ENCODE measurements around the gene KIZ.

Gene KIZ

DNA sequence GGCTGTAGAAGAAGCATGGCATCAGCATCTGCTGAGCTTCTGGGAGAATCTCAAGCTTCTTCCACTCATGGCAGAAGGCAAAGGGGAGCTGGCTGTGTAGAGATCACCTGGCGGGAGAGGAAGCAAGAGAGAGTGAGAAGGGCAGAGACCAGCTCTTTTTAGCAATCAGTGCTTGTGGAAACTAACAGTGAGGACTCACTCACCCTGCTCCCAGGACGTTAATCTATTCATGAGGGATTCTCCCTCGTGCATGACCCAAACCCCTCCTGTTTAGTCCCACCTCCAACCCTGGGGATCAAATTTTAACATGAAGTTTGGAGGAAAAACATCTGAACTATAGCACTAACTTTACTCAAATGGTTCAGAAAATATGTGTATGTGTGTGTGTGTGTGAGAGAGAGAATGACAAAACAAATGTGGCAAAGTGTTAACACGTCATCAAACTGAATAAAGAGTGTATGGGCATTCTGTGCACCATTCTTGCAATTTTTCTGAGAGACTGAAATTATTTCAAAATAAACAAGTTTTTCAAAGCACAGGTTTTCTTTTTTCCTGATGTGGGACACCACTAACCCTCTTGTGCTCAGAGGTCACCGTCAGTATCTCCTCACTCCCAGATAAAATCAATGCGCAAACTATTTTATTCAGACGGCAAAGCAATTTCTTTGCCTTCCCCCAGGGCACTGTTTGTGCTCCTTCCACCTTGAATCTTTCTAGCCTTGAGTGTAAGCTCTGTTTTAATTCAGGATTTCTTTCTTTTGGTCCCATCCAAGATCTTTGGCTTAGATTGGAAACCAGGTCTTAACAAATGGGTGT lies 154.0 kb downstream of the KIZ start:
- no peak for DNase-seq (ENCODE audit: low read depth)
- no peak overlapping the region for H3K4me3 ChIP-seq (ENCODE audit: low read depth, low read length)
- TF ChIP-seq, protein P1, sequence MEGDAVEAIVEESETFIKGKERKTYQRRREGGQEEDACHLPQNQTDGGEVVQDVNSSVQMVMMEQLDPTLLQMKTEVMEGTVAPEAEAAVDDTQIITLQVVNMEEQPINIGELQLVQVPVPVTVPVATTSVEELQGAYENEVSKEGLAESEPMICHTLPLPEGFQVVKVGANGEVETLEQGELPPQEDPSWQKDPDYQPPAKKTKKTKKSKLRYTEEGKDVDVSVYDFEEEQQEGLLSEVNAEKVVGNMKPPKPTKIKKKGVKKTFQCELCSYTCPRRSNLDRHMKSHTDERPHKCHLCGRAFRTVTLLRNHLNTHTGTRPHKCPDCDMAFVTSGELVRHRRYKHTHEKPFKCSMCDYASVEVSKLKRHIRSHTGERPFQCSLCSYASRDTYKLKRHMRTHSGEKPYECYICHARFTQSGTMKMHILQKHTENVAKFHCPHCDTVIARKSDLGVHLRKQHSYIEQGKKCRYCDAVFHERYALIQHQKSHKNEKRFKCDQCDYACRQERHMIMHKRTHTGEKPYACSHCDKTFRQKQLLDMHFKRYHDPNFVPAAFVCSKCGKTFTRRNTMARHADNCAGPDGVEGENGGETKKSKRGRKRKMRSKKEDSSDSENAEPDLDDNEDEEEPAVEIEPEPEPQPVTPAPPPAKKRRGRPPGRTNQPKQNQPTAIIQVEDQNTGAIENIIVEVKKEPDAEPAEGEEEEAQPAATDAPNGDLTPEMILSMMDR (conservative IDR thresholded peaks at IDR 0.05; ENCODE audit: low read depth, low read length), result no peak

DNA sequence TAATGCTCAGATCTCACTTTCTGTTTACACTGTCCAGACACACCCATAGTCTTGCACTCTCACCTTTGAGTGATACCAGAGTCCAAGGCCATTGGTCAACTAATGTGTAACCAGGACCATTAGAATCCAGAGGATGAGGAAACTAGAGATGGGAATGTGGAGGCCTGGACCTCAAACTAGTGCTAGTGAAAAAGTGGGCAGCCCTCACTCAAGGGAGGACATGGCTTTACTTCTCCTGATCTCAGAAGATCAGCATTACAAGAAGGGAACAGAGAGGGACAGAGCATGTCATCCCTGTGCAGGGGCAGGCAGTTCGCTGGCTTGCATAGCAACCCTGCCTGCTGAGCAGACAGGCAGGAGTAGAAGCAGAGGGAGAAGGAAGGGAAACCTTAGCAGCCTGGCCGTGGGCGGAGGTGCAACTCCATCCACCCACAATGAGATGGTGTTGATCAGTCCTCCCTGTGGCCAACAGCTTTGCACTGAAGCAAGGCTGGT lies 154.7 kb downstream of the KIZ start:
- H3K4me3 ChIP-seq (ENCODE audit: low read depth, low read length), result no peak overlapping the region
- TF ChIP-seq, protein P1 (conservative IDR thresholded peaks at IDR 0.05; ENCODE audit: low read depth, low read length), result no peak
- no peak for DNase-seq (ENCODE audit: low read depth)

- TF ChIP-seq, protein P1 (conservative IDR thresholded peaks at IDR 0.05; ENCODE audit: low read depth, low read length), result no peak
Measured at GRCh38 chr20:21286775-21287174, 160.9 kb downstream of the KIZ start.

DNA sequence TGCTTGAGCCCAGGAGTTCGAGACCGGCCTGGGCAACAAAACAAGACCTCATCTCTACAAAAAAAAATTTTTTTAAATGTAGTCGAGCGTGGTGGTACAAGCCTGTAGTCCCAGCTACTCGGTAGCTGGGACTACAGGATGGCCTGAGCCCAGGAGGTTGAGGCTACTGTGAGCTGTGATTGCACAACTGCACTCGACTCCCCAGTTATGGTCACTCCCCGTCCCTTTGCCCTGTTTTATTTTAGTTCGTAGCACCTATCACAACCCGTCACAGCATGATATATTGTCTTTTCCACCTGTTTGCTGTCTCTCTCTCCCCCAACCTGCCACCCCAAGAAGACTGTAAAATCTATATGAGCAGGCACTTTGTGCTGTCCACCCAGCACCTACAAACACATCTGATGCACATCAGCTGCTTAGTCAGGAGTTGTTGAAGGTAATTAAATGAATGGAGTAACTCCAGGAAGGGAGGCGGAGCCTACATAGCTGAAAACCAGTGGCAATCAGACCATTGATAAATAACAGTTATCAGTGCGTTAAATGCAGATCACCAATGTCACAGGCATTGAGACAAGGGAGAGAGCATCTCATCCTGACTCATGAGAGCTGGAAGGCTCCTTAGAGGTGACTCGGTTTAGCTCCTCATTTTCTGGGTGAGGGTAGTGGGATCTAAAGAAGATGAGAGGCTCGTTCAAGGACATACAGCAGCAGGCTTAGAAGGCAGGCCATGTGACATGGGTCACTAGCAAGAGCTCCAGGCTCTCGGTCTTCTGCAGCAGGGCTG lies 162.9 kb downstream of the KIZ start:
- TF ChIP-seq, protein P1 (conservative IDR thresholded peaks at IDR 0.05; ENCODE audit: low read depth, low read length), result no peak
- DNase-seq (ENCODE audit: low read depth), result no peak
- H3K4me3 ChIP-seq (ENCODE audit: low read depth, low read length), result no peak overlapping the region

More at GRCh38 chr20:21286775-21287174, 160.9 kb downstream of the KIZ start:
- no peak overlapping the region for H3K4me3 ChIP-seq (ENCODE audit: low read depth, low read length)
- DNase-seq (ENCODE audit: low read depth), result no peak

GRCh38 chr20:21289651-21290050 lies 163.8 kb downstream of the KIZ start:
- H3K4me3 ChIP-seq (ENCODE audit: low read depth, low read length), result no peak overlapping the region
- TF ChIP-seq, protein P1 (conservative IDR thresholded peaks at IDR 0.05; ENCODE audit: low read depth, low read length), result no peak
- no peak for DNase-seq (ENCODE audit: low read depth)

DNA sequence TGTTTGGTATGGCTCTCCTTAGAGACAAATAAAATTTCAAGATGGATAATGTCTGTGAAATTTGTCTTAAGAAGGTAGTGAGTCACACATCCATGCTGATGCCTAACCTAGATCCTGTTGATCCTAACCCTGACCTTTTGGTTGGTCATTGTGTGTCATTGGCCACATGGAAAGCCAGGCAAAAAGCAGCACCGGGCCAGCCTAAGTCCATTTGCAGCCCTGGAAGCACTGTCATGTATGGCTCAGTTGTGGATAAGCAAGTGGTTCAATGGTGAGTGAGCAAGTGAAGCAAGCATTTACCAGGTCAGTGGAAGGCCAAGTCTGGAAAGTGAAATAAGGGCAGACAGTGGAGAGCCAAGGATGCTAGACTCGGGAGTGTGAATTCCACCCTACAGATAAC lies 165.1 kb downstream of the KIZ start:
- no peak overlapping the region for H3K4me3 ChIP-seq (ENCODE audit: low read depth, low read length)
- DNase-seq (ENCODE audit: low read depth), result no peak
- TF ChIP-seq, protein P1 (conservative IDR thresholded peaks at IDR 0.05; ENCODE audit: low read depth, low read length), result no peak
